Effector memory CD8-positive, alpha-beta T cell (primary cell): ENCODE data around the gene FTSJ1.
"Not testable (repeated sequence)": the region's sequence is repeated elsewhere in the genome, so short reads cannot be mapped to it uniquely, and the experiment has no call there.

Source experiments
- ATAC-seq: fragments of 150-1000 bp; cut with Tn5 transposase; replicated peaks from 2 replicates; pipeline ENCODE4 v1.10.0; 2021; ENCODE audit warnings: mild to moderate bottlenecking, moderate library complexity
- DNase-seq, 3 experiments: peaks; one replicate each; pipeline ENCODE4 v3.0.0; 2021
- H3K27ac Mint-ChIP-seq, 2 donors: one replicate each; pipeline ENCODE4 v1.8.0; 2022; ENCODE audit warnings: mild to moderate bottlenecking in 2 of 2, mixed read lengths in 2 of 2, moderate library complexity in 2 of 2
- H3K27me3 Mint-ChIP-seq, 2 donors: one replicate each; pipeline ENCODE4 v1.8.0; 2022; ENCODE audit warnings: mixed read lengths in 2 of 2
- H3K36me3 Mint-ChIP-seq: one replicate; pipeline ENCODE4 v1.8.0; 2022; ENCODE audit warnings: mild to moderate bottlenecking, moderate library complexity, mixed read lengths; ENCODE audit not compliant: insufficient read depth
- H3K4me1 Mint-ChIP-seq, 2 donors: one replicate each; pipeline ENCODE4 v1.8.0; 2022; ENCODE audit warnings: low read depth in 2 of 2, mixed read lengths in 2 of 2
- H3K4me3 Mint-ChIP-seq, 2 donors: one replicate each; pipeline ENCODE4 v1.8.0; 2022; ENCODE audit warnings: mild to moderate bottlenecking in 2 of 2, mixed read lengths in 2 of 2, moderate library complexity in 2 of 2
- H3K9me3 Mint-ChIP-seq, 2 donors: one replicate each; pipeline ENCODE4 v1.8.0; 2022; ENCODE audit warnings: mixed read lengths in 2 of 2
- total RNA-seq, 9 experiments: gene quantifications; one replicate each; lab custom pipeline; 2026; lab: John Stamatoyannopoulos, UW

The FTSJ1 gene, protein sequence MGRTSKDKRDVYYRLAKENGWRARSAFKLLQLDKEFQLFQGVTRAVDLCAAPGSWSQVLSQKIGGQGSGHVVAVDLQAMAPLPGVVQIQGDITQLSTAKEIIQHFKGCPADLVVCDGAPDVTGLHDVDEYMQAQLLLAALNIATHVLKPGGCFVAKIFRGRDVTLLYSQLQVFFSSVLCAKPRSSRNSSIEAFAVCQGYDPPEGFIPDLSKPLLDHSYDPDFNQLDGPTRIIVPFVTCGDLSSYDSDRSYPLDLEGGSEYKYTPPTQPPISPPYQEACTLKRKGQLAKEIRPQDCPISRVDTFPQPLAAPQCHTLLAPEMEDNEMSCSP
- 41.7 to 146 (median 68.3) reads per million in 9 experiments for total RNA-seq

DNA sequence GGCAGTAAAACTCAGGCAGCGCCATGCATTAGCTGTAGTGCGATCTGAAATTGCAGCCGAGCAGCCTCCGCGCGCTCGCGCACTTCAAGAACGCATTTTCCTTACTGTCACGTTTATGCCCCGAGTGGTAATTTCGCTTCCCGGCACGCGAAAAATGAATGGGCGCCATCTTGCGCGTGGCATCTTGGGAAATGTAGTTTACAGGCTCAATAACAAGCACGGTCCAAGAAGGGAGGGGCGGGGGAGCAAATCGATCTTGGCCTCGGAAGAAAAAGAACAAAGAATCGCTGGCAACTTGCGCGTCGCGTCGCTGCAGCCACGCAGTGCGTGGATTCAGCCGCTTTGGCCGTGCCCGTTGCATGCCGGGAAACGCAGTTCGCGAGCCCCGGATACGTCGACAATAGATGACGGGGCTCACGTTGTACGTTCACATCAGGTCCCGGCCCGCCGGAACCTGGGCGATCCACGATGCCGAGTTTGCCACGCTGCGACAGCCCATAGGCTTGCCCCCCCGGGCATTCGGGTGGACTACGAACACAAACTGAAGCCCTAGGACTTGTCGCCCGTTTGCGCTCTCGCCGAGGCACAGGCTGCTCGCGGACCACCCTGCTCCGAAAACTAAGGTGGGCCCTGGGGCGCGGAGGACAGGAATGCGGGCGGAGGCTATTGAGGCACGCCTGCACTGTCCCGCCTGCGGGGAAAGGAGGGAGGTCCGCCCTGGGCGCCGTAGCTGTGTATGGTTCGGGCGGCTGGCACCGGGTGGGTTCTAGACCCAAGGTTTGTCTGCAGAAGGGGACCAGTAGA lies at the start of gene FTSJ1:
FTSJ1 (plus strand) TSS at position 426 of the 804 bp plus-strand sequence. CDS start 1,849 bp downstream, outside the sequence.
- peaks cover 17% of the 10 kb centered on the region for H3K36me3 Mint-ChIP-seq
- ATAC-seq: peak; percentile 93
- H3K9me3 Mint-ChIP-seq: no peaks in the 10 kb centered on the region
- peaks cover 22 to 25% of the 10 kb centered on the region in 2 donors for H3K4me1 Mint-ChIP-seq
- peak within 1 kb of the TSS; percentile 97 to 98 for H3K27ac Mint-ChIP-seq
- peak; percentile 82 to 84 (median 83) for DNase-seq
- H3K4me3 Mint-ChIP-seq: peak within 1 kb of the TSS; percentile 94 to 96
- H3K27me3 Mint-ChIP-seq: no peaks in the 10 kb centered on the region

DNA sequence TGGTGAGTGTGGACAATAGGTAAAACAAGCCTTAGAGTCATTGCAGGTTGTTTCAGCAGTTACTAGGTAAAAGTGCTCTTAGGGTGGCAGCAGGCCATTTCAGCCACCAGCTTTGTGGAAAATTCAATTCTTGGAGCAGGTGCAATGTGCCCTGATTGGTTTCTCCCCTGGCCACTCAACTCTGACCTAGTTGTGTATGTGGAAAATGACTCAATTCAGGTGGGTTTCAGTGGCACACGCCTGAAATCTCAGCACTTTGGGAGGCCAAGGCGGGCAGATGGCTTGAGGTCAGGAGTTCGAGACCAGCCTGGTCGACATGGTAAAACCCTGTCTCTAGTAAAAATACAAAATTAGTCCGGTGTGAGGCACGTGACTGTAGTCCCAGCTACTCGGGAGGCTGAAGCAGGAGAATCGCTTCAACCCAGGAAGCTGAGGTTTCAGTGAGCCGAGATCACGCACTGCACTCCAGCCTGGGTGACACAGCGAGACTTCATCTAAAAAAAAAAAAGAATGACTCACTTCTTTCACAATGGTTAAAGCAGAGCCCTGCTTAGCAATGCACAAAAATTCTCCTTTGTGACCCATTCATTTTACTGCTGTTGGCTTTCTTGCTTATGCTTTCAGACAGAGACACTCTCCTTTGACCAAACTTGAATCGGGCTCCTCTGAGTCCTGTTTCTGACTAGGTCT lies 48.8 kb upstream of the FTSJ1 start:
- H3K27me3 Mint-ChIP-seq: not testable (repeated sequence)
- ATAC-seq: peak; percentile 46

DNA sequence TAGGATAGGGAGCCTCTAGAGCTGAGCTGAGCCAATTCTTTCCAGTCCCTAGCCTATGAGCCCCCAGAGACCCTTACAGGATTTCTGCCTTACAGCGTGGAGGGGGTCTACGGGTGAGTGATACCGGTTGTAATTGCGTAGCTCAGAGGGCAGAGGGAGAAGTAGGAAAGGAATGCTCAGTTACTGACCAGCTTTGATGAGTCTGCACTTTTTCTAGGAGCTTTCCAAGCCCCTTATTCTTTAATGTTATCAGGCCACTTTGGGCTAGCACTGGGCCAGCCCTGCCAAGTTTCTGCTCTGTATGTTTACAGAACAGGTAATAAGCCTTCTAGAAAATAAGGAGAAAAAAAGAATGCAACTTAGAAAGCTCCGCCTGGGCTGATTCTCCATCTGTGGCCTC lies 46.4 kb upstream of the FTSJ1 start:
- ATAC-seq: not testable (repeated sequence)

More for the DNA sequence above, 48.8 kb upstream of the FTSJ1 start:
- not testable (repeated sequence) for DNase-seq, H3K27ac Mint-ChIP-seq, H3K9me3 Mint-ChIP-seq, H3K36me3 Mint-ChIP-seq, H3K4me3 Mint-ChIP-seq, H3K4me1 Mint-ChIP-seq

DNA sequence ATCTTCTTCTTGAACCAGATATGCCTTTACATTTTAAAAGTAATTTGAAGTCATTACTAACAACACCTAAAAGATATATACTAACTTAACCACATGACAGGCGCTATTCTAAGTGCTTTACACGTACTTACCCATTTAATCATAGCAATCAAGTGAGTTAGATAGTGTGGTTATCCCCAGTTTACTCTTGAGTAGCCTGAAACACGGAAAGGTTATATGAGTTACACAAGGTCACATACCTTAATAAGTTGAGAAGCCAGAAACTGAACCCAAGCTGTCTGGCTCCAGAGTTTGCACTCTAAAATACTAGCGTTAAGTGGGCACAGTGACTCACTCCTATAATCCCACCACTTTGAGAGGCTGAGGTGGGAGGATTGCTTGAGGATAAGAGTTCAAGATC lies 45.8 kb upstream of the FTSJ1 start:
- Mint-ChIP-seq H3K4me1 (peaks cover 0 to 10% of the 10 kb centered on the region in 2 donors), H3K27me3 (peaks cover 0 to 17% of the 10 kb centered on the region in 2 donors)
- H3K9me3 Mint-ChIP-seq, H3K36me3 Mint-ChIP-seq, H3K4me3 Mint-ChIP-seq, H3K27ac Mint-ChIP-seq, ATAC-seq, DNase-seq: not testable (repeated sequence)

More for the DNA sequence above, 46.4 kb upstream of the FTSJ1 start:
- H3K27ac Mint-ChIP-seq, H3K36me3 Mint-ChIP-seq, DNase-seq, H3K9me3 Mint-ChIP-seq, H3K4me3 Mint-ChIP-seq: not testable (repeated sequence)
- H3K27me3 Mint-ChIP-seq: peaks cover 0 to 14% of the 10 kb centered on the region in 2 donors
- H3K4me1 Mint-ChIP-seq: peaks cover 0 to 10% of the 10 kb centered on the region in 2 donors

DNA sequence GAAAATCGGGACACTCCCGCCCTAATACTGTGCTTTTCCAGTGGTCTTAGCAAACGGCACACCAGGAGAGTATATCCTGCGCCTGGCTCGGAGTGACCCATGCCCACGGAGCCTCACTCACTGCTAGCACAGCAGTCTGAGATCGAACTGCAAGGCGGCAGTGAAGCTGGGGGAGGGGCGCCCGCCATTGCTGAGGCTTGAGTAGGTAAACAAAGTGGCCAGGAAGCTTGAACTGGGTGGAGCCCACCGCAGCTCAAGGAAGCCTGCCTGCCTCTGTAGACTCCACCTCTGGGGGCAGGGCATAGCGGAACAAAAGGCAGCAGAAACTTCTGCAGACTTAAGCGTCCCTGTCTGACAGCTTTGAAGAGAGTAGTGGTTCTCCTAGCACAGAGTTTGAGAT lies 42.3 kb upstream of the FTSJ1 start:
- not testable (repeated sequence) for H3K27ac Mint-ChIP-seq, ATAC-seq, H3K36me3 Mint-ChIP-seq, H3K9me3 Mint-ChIP-seq, H3K4me1 Mint-ChIP-seq
- H3K4me3 Mint-ChIP-seq: peak overlapping the region in 1 of 2 donors; percentile 44
- peaks cover 0 to 21% of the 10 kb centered on the region in 2 donors for H3K27me3 Mint-ChIP-seq
- DNase-seq: peak in 1 of 3 experiments; percentile 2

DNA sequence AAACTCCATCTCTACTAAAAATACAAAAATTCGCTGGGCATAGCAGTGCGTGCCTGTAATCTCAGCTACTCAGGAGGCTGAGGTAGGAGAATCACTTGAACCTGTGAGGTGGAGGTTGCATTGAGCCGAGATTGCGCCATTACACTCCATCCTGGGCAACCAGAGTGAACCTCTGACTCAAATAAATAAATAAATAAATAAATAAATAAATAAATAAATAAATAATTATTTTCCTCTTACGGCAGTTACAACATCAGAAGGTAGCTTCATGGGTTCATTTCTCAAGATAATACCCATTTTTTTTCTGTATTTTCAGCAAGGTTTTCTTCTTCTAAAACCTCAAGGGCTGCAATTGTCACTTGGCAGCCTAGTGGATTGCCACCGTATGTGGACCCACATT lies 28.8 kb upstream of the FTSJ1 start:
- DNase-seq, H3K9me3 Mint-ChIP-seq, H3K27ac Mint-ChIP-seq, H3K4me3 Mint-ChIP-seq, ATAC-seq, H3K36me3 Mint-ChIP-seq, H3K4me1 Mint-ChIP-seq: not testable (repeated sequence)
- peaks cover 6 to 16% of the 10 kb centered on the region in 2 donors for H3K27me3 Mint-ChIP-seq

DNA sequence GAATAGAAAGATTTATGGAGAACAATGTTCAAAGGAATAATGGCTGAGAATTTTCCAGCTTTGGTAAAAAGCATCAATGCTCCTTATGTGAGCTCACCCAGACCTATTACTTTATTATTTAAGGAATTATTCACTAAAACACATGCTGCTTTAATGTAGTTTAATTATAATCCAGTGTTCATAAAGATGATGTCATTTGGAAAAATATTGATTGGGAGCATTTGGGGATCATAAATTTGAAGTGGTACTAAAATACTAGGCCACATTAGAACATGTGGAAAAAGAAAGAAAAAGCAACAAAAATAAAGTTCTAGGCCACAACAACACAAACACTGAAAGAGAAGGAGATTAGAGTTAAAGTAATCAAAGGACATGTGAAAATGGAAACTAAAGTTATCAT lies 25.9 kb upstream of the FTSJ1 start:
- Mint-ChIP-seq H3K36me3 (no peaks in the 10 kb centered on the region), H3K4me3 (no peak overlapping the region), H3K27ac (no peak overlapping the region), H3K4me1 (no peaks in the 10 kb centered on the region), H3K27me3 (no peaks in the 10 kb centered on the region), H3K9me3 (no peaks in the 10 kb centered on the region)
- no peak for ATAC-seq
- DNase-seq: no peak

DNA sequence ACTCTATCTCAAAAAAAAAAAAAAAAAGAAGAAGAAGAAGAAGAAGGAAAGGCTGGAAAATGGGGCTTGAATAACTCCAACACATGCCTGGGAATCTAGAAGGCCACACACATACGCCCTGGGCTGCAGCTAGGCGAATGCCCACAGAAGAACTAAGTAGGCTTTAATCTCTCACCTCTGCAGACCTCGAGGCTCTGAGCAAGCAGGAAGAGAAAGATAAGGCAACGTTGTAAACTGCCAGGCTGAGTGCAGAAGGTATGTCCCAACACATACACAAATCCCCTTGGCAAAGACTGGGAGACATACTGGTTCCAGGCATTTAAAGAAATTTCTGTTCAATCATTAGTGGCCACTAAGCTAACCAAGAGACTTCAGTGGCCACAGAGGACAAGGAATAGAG lies 24.3 kb upstream of the FTSJ1 start:
- no peaks in the 10 kb centered on the region for H3K36me3 Mint-ChIP-seq
- no peaks in the 10 kb centered on the region for H3K9me3 Mint-ChIP-seq
- H3K27ac Mint-ChIP-seq: no peak overlapping the region
- ATAC-seq (no peak), DNase-seq (no peak)
- no peaks in the 10 kb centered on the region for H3K27me3 Mint-ChIP-seq
- H3K4me3 Mint-ChIP-seq: no peak overlapping the region
- no peaks in the 10 kb centered on the region for H3K4me1 Mint-ChIP-seq

DNA sequence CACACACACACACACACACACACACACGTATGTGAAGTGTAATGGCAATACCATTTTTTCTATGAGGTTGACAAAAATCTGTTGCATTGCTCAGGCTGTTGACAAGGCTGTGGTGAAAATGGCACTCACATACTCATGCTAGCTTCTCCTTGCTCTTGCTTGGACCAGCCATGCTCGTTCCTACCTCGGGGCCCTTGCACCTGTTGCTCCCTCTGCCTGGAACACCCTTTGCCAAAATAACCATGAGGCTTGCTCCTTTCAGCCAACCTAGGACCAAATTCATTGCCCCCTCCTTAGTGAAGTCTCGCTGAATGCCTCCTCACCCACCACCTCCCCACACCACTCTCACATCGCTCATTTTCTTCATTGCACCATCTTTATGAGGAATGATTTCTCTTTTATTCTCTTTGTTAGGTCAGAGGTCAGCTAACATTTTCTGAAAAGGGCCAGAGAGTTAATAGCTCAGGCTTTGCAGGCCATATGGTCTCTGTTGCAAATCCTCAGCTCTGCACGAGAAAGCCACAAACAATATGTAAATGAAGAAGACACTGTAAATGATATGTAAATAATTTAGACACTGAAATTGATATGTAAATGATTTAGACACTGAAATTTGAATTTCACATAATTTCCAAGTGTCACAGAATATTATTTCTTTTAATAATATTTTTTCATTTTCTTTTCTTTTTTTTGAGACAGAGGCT lies 19.2 kb upstream of the FTSJ1 start:
- Mint-ChIP-seq H3K27ac (no peak overlapping the region), H3K36me3 (no peaks in the 10 kb centered on the region), H3K4me3 (no peak overlapping the region), H3K9me3 (no peaks in the 10 kb centered on the region), H3K27me3 (no peaks in the 10 kb centered on the region), H3K4me1 (no peaks in the 10 kb centered on the region)
- DNase-seq (no peak), ATAC-seq (no peak)

DNA sequence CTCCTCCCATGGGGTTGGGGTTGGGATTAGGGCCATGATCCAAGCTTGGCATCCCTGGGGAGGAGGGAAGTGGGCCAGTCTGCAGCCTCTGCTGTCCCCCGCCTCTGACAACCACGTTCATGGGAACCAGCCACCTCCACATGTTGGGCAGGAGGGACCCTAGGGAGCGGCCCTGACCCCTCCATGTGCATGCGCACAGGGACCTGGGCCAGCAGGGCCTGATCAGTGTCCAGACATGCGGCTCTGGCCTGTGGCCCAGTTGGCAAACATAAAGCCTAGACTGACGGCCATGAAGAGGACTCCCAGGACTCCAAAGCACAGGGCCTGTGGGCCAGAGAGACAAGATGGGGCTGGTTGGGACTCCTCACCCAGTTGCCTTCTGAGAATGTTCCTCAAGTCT lies 17.3 kb upstream of the FTSJ1 start:
- Mint-ChIP-seq H3K27me3 (no peaks in the 10 kb centered on the region), H3K4me3 (no peak overlapping the region), H3K36me3 (peaks cover 6% of the 10 kb centered on the region), H3K4me1 (no peaks in the 10 kb centered on the region), H3K9me3 (no peaks in the 10 kb centered on the region), H3K27ac (peak overlapping the region in 1 of 2 donors; percentile 41)
- no peak for DNase-seq
- ATAC-seq: no peak

DNA sequence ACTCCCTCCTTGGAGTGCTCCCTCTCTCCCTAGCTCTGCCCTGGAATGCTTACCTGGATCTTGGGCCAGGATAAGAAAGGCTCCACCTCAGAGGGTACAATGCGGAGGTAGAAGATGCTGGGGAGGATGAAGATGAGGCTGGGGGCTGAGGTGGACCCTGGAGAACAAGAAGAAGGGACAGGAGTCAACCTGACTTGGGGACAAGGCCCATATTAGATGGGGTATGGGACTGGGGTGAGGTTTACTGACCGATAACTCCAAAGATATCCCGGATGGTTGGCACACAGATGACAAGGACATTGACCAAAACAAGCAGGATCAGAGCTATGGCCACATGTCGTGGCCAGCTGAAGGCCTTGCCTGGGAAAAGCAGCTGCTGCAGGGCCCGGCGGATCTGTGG lies 16.5 kb upstream of the FTSJ1 start:
- H3K27me3 Mint-ChIP-seq: no peaks in the 10 kb centered on the region
- no peaks in the 10 kb centered on the region for H3K9me3 Mint-ChIP-seq
- DNase-seq: no peak

DNA sequence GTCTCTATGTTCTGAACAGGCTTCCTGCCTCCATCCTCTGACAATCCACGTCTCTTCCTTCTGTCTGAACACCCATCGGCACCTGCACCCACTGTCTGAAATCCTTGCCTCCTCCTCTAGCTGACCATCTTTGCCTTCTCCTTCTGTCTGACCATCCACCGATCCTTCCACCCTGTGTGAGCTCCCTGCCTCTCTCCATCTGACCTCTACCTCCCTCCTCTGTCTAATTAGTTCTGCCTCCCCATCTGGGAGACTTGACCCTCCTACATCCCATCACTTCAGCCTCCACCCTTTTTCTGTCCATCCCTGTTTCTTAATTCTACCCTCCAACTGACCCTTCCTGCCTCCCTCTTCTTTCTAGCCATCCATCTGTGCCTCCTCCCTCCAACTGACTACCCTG lies 16.0 kb upstream of the FTSJ1 start:
- Mint-ChIP-seq H3K36me3 (peaks cover 13% of the 10 kb centered on the region), H3K9me3 (no peaks in the 10 kb centered on the region), H3K4me3 (no peak overlapping the region), H3K27ac (peak overlapping the region in 1 of 2 donors; percentile 27), H3K4me1 (peaks cover 0 to 2% of the 10 kb centered on the region in 2 donors), H3K27me3 (no peaks in the 10 kb centered on the region)
- DNase-seq (no peak), ATAC-seq (no peak)

More for the DNA sequence above, 16.5 kb upstream of the FTSJ1 start:
- no peak for ATAC-seq
- Mint-ChIP-seq H3K27ac (peak overlapping the region; percentile 27 to 41), H3K4me3 (no peak overlapping the region), H3K4me1 (no peaks in the 10 kb centered on the region), H3K36me3 (peaks cover 11% of the 10 kb centered on the region)

DNA sequence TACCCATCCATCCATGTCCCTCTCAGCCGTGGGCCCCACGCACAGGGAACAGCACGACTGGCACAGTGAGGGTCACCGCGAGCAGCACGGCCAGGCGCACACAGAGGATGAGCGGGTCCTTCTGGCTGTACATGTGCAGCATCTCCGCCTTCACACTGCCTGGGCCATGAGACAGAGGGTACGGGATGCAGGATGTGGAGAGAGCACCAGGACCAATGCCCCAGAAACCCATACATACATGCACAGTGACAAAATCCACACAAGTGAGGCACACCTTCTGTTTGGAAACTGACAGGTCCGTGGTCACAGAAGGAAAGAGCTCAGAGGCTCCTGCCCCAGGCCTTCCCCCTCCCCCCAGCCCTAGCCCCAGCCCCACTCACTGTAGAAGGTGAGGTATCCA lies 15.4 kb upstream of the FTSJ1 start:
- Mint-ChIP-seq H3K4me1 (peaks cover 3 to 7% of the 10 kb centered on the region in 2 donors), H3K9me3 (no peaks in the 10 kb centered on the region), H3K4me3 (no peak overlapping the region), H3K36me3 (peaks cover 13% of the 10 kb centered on the region), H3K27me3 (no peaks in the 10 kb centered on the region), H3K27ac (no peak overlapping the region)
- ATAC-seq: no peak
- no peak for DNase-seq
